ENCODE data around the gene KRT16. TPM values are rescaled to one million over a fixed set of nuclear protein-coding genes. Genes with fewer than 3 reads are reported as not detected.

KRT16 gene
- total RNA-seq, 6 donors from 2014 or later: not detected

GRCh38 chr17:41657176-41657754, 44.7 kb upstream of the KRT16 start:
- Histone ChIP-seq H3K27ac (peak overlapping the region; percentile 84 to 89 (median 86)), H3K36me3 (no peaks in the 10 kb centered on the region), H3K4me1 (peaks cover 8 to 56% (median 26%) of the 10 kb centered on the region in 4 donors), H3K27me3 (no peaks in the 10 kb centered on the region), H3K4me3 (no peak overlapping the region), H3K9me3 (no peaks in the 10 kb centered on the region)
- 75 to 89% methylated on average over 7 to 16 of the region's 16 CpGs for WGBS, 2 donors
- no peak for TF ChIP-seq POLR2A (IDR thresholded peaks at IDR 0.05)
- no peak for TF ChIP-seq EP300 (IDR thresholded peaks at IDR 0.05)
- no peak for TF ChIP-seq CTCF (IDR thresholded peaks at IDR 0.05)
- no peak for TF ChIP-seq POLR2AphosphoS5 (IDR thresholded peaks at IDR 0.05)
- ATAC-seq (ENCODE audit: low FRiP score in 2 of 2): no peak
- no peak for DNase-seq

- Histone ChIP-seq H3K4me3 (no peak overlapping the region), H3K36me3 (no peaks in the 10 kb centered on the region), H3K27ac (peak overlapping the region; percentile 84 to 89 (median 86)), H3K27me3 (no peaks in the 10 kb centered on the region), H3K9me3 (no peaks in the 10 kb centered on the region), H3K4me1 (peaks cover 13 to 64% (median 30%) of the 10 kb centered on the region in 4 donors)
- ATAC-seq (ENCODE audit: low FRiP score in 2 of 2) (no peak), DNase-seq (no peak)
- no peak for TF ChIP-seq EP300 (IDR thresholded peaks at IDR 0.05)
- TF ChIP-seq CTCF (IDR thresholded peaks at IDR 0.05): no peak
- no peak for TF ChIP-seq POLR2AphosphoS5 (IDR thresholded peaks at IDR 0.05)
- TF ChIP-seq POLR2A (IDR thresholded peaks at IDR 0.05): no peak
- WGBS, 2 donors: 71 to 76% methylated on average over 9 to 14 of the region's 16 CpGs
Observed at GRCh38 chr17:41656249-41657023, 43.9 kb upstream of the KRT16 start.

- WGBS, 2 donors: 54% methylated on average over 18 of the region's 18 CpGs; no CpG with 5 or more reads in 1 of the 2 donors
- Histone ChIP-seq H3K9me3 (no peaks in the 10 kb centered on the region), H3K4me1 (peaks cover 13 to 72% (median 37%) of the 10 kb centered on the region in 4 donors), H3K27me3 (no peaks in the 10 kb centered on the region), H3K36me3 (no peaks in the 10 kb centered on the region), H3K4me3 (no peak overlapping the region), H3K27ac (peak overlapping the region; percentile 84 to 89 (median 86))
- peak; percentile 30 to 80 for ATAC-seq (ENCODE audit: low FRiP score in 2 of 2)
- peak in 2 of 4 donors; percentile 59 to 70 for TF ChIP-seq EP300 (IDR thresholded peaks at IDR 0.05)
- no peak for TF ChIP-seq CTCF (IDR thresholded peaks at IDR 0.05)
- peak in 2 of 4 donors; percentile 4 to 63 for TF ChIP-seq POLR2A (IDR thresholded peaks at IDR 0.05)
- TF ChIP-seq POLR2AphosphoS5 (IDR thresholded peaks at IDR 0.05): peak; percentile 41 to 51
- DNase-seq: peak; percentile 89 to 92
Observed at GRCh38 chr17:41655611-41656111, 43.1 kb upstream of the KRT16 start.

- ATAC-seq (ENCODE audit: low FRiP score in 2 of 2): no peak
- no peaks in the 10 kb centered on the region for H3K27me3 ChIP-seq
- H3K9me3 ChIP-seq: no peaks in the 10 kb centered on the region
- TF ChIP-seq EP300 (IDR thresholded peaks at IDR 0.05) (no peak), CTCF (IDR thresholded peaks at IDR 0.05) (no peak), POLR2A (IDR thresholded peaks at IDR 0.05) (peak in 1 of 4 donors; percentile 12), POLR2AphosphoS5 (IDR thresholded peaks at IDR 0.05) (no peak)
- H3K4me3 ChIP-seq: no peak overlapping the region
- peaks cover 13 to 73% (median 37%) of the 10 kb centered on the region in 4 donors for H3K4me1 ChIP-seq
- 60 to 64% methylated on average over 10 to 24 of the region's 24 CpGs for WGBS, 2 donors
- peak overlapping the region; percentile 84 to 89 (median 86) for H3K27ac ChIP-seq
- no peaks in the 10 kb centered on the region for H3K36me3 ChIP-seq
- no peak for DNase-seq
Observed at GRCh38 chr17:41654678-41655607, 42.4 kb upstream of the KRT16 start.
